Adrenal gland (tissue), 12 donors: ENCODE results near the gene TMC1. TPM values are rescaled to one million over a fixed set of nuclear protein-coding genes. Genes with fewer than 3 reads are reported as not detected.

Source experiments
- DNase-seq, 7 donors: peaks; one replicate each; pipeline ENCODE4 v3.0.0-alpha.2; 2019 to 2020
- H3K27ac ChIP-seq, 5 donors: fragments of 200-600 bp; sonication (generic) in 4 of 5; 1 replicate in 3 of 5; 2 replicates in 2 of 5; pipeline versions ENCODE4 v1.5.1 to v1.8.0; 2016 to 2020; ENCODE audit warnings: mild to moderate bottlenecking in 1 of 5
- H3K27me3 ChIP-seq: fragments of 200-600 bp; 2 replicates; pipeline ENCODE4 v1.8.0; 2021
- H3K36me3 ChIP-seq, 2 donors: fragments of 200-600 bp; replicated peaks in 1 of 2; 1 replicate in 1 of 2; 2 replicates in 1 of 2; pipeline versions ENCODE4 v1.5.1 to v1.8.0; 2018 to 2022
- H3K4me1 ChIP-seq, 2 donors: fragments of 200-600 bp; replicated peaks in 1 of 2; 1 replicate in 1 of 2; 2 replicates in 1 of 2; pipeline versions ENCODE4 v1.5.1 to v1.8.0; 2018 to 2021
- H3K4me3 ChIP-seq, 4 donors: fragments of 200-600 bp; sonication (generic) in 3 of 4; one replicate each; pipeline ENCODE4 v1.5.1; 2016 to 2018
- H3K9me3 ChIP-seq, 3 donors: fragments of 200-600 bp; sonication (generic) in 1 of 3; replicated peaks in 1 of 3; 1 replicate in 2 of 3; 2 replicates in 1 of 3; pipeline versions ENCODE4 v1.5.1 to v1.8.0; 2016 to 2021
- POLR2A ChIP-seq, 2 donors: fragments of 450-650 bp; IDR thresholded peaks; one replicate each; pipeline ENCODE4 v1.6.1; 2017; ENCODE audit warnings: antibody characterized with exemption in 2 of 2, mild to moderate bottlenecking in 2 of 2, moderate library complexity in 1 of 2
- WGBS, 4 donors: extraction: QIAGEN DNeasy Blood & Tissue Kit in 2 of 4; methylation state at CpG; one replicate each; pipeline versions ENCODE4 v1.1.5 to v1.1.7; 2013 to 2017; 5-methylcytosine and 5-hydroxymethylcytosine counted together
- intact Hi-C, 2 donors: fragments of 100-400 bp; cut with DNase I; formaldehyde crosslinking; loops; one replicate each; pipeline versions ENCODE4 v1.14.1 to v1.15.0; 2022 to 2023
- polyA plus RNA-seq, 3 donors: library from polyadenylated mRNA; stranded (reverse); fragments of 200-250 nt in 2 of 3; fragments of 350-450 nt in 1 of 3; fragmentation: Illumina TruSeq in 1 of 3; extraction: RNeasy Lipid Tissue Mini Kit (QIAGEN cat#74804) in 1 of 3; gene quantifications; one replicate each; pipeline ENCODE4 v1.2.3, GENCODE V29; 2013 to 2014
- total RNA-seq, 9 donors: library from RNA; depleted of rRNA in 4 of 9; stranded (reverse); fragments of >200 nt in 4 of 9; fragments of 120-200 nt in 1 of 9; fragmentation: NEBNext Ultra II Directional in 1 of 9; extraction: Animal tissue kit (Norgen Biotek cat#: 25700) in 1 of 9; gene quantifications; one replicate each; pipeline versions ENCODE4 v1.1.0 to v1.2.4, GENCODE V29; 2013 to 2023
- TF ChIP-seq, protein P1 (sequence below), 6 experiments: fragments of 450-650 bp in 4 of 6; fragments of 200-600 bp in 2 of 6; sonication (generic) in 1 of 6; IDR thresholded peaks; 1 replicate in 5 of 6; 2 replicates in 1 of 6; pipeline versions ENCODE4 v1.5.1 to v1.8.0; 2016 to 2021; ENCODE audit warnings: antibody characterized with exemption in 6 of 6, mild to moderate bottlenecking in 2 of 6, moderate library complexity in 1 of 6
- donor health status: healthy with polysubstance abuse.
- donor health status: Bipolar disorder and iron deficiency.
- donor health status: DM: yes; HTN: yes; CAD: no.
- donor health status: DM: no; HTN: no; CAD: no.
- donor health status: DM: no; HTN: no; CAD: no.
- donor health status: DM: yes; HTN: yes; CAD: no.

The TMC1 gene
- total and polyA plus RNA-seq, 12 donors: 0.22 to 1.5 (median 0.50) TPM; not detected in 7

DNA sequence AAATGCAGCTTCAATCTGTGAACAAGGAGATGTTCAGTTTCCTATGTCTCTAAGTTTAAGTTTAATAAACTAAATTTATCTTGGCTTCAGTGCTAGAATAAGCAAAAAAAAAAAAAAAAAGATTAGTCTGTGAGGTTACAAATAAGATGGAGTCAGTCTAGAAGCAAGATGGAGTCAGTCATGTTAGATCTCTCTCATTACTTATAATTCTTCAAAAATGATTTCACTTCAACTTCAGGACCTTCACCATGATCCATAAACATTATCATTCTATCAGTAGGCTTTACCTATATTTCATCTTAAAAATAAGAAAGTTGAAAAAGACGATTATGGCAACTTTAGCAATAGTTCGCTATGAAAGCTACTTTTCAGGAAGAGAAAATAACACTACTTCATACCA is 30.2 kb upstream of the TMC1 start:
- no peak for DNase-seq
- peaks cover 0 to 5% of the 10 kb centered on the region in 2 donors for H3K4me1 ChIP-seq
- no peaks in the 10 kb centered on the region for H3K36me3 ChIP-seq
- intact Hi-C loops: no loop called here
- H3K4me3 ChIP-seq: no peak overlapping the region
- no peaks in the 10 kb centered on the region for H3K9me3 ChIP-seq
- TF ChIP-seq POLR2A (IDR thresholded peaks at IDR 0.05): no peak
- TF ChIP-seq, protein P1, sequence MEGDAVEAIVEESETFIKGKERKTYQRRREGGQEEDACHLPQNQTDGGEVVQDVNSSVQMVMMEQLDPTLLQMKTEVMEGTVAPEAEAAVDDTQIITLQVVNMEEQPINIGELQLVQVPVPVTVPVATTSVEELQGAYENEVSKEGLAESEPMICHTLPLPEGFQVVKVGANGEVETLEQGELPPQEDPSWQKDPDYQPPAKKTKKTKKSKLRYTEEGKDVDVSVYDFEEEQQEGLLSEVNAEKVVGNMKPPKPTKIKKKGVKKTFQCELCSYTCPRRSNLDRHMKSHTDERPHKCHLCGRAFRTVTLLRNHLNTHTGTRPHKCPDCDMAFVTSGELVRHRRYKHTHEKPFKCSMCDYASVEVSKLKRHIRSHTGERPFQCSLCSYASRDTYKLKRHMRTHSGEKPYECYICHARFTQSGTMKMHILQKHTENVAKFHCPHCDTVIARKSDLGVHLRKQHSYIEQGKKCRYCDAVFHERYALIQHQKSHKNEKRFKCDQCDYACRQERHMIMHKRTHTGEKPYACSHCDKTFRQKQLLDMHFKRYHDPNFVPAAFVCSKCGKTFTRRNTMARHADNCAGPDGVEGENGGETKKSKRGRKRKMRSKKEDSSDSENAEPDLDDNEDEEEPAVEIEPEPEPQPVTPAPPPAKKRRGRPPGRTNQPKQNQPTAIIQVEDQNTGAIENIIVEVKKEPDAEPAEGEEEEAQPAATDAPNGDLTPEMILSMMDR (IDR thresholded peaks at IDR 0.05): no peak
- WGBS, 4 donors: 85 to 94% (median 91%) methylated on average over 2 of the region's 2 CpGs
- no peak overlapping the region for H3K27ac ChIP-seq
- H3K27me3 ChIP-seq: no peaks in the 10 kb centered on the region

DNA sequence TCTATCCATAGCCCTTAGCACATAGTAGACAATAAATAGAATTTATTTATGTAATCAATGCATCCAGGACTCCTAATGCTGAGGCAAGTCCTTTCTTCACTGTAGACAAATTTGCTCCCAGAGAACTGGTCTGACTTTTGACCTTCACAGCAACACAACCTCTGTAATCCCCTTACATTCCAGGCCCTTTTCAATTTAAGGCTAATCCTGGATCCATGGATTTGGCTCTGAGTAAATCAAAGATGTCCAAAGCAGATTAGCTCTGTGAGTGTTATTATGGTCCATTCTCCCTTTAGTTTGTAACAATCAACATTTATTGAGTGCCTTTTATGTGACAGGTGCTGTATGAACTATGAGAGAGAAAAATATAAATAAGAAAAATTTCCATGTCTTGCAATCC is 27.4 kb upstream of the TMC1 start:
- TF ChIP-seq POLR2A (IDR thresholded peaks at IDR 0.05): no peak
- TF ChIP-seq, protein P1 (IDR thresholded peaks at IDR 0.05): no peak
- H3K36me3 ChIP-seq: no peaks in the 10 kb centered on the region
- intact Hi-C loops: no loop called here

DNA sequence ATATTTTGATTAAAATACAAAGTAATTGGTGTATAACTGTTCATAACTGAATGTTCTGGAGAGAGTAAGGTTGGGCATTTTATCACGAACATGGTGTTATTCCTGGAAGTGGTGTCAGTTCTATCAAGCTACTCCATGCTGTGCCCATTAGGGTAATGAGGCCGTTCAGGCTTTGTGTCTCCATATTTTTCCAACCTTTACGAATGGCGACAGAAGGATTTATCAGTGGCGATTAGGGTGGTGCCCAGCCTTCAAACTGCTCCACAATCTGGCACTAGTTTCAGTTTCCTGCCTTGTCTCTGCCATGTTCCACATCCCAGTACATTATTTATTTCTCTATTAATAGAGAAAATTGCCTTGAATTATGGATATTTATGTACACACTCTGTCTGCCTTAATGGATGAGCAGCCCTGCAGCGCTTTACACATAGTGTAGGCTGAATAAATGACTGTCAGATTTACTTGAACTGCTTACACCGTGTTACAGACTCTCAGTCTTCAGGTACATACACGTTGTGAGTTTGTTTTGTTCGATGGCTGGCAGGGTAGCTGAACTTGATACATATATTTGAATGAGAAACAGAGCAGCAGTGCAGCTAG is 23.9 kb upstream of the TMC1 start:
- intact Hi-C loops: no loop called here
- Histone ChIP-seq H3K36me3 (no peaks in the 10 kb centered on the region), H3K27me3 (no peaks in the 10 kb centered on the region), H3K27ac (peak overlapping the region in 3 of 5 donors; percentile 35 to 70 (median 50)), H3K4me1 (peaks cover 0 to 10% of the 10 kb centered on the region in 2 donors), H3K4me3 (peak overlapping the region in 1 of 4 donors; percentile 26), H3K9me3 (no peaks in the 10 kb centered on the region)
- WGBS, 4 donors: 46 to 59% (median 51%) methylated on average over 9 of the region's 9 CpGs
- peak in 2 of 7 donors; percentile 33 to 38 for DNase-seq
- TF ChIP-seq, protein P1 (IDR thresholded peaks at IDR 0.05): no peak
- no peak for TF ChIP-seq POLR2A (IDR thresholded peaks at IDR 0.05)

More for the DNA sequence above, 27.4 kb upstream of the TMC1 start:
- no peak for DNase-seq
- H3K9me3 ChIP-seq: no peaks in the 10 kb centered on the region
- no peak overlapping the region for H3K27ac ChIP-seq
- H3K4me1 ChIP-seq: peaks cover 0 to 10% of the 10 kb centered on the region in 2 donors
- no peaks in the 10 kb centered on the region for H3K27me3 ChIP-seq
- no peak overlapping the region for H3K4me3 ChIP-seq

- intact Hi-C loops: loop anchor here in 1 of 2 donors (10.0 kb wide), 1 partner anchor 132 kb away; no protein-coding TSS in a partner anchor
- Histone ChIP-seq H3K9me3 (no peaks in the 10 kb centered on the region), H3K36me3 (no peaks in the 10 kb centered on the region), H3K27ac (no peak overlapping the region), H3K4me3 (no peak overlapping the region), H3K27me3 (no peaks in the 10 kb centered on the region), H3K4me1 (peaks cover 5 to 23% of the 10 kb centered on the region in 2 donors)
- TF ChIP-seq, protein P1 (IDR thresholded peaks at IDR 0.05): no peak
- no peak for TF ChIP-seq POLR2A (IDR thresholded peaks at IDR 0.05)
- 85 to 94% (median 90%) methylated on average over 3 of the region's 3 CpGs for WGBS, 4 donors
- DNase-seq: no peak
Measured at GRCh38 chr9:72506615-72507014, 14.8 kb upstream of the TMC1 start.
